Measurements from ENCODE around the gene AGT.
"Not testable (repeated sequence)": the region's sequence is repeated elsewhere in the genome, so short reads cannot be mapped to it uniquely, and the experiment has no call there.

AGT gene

DNA sequence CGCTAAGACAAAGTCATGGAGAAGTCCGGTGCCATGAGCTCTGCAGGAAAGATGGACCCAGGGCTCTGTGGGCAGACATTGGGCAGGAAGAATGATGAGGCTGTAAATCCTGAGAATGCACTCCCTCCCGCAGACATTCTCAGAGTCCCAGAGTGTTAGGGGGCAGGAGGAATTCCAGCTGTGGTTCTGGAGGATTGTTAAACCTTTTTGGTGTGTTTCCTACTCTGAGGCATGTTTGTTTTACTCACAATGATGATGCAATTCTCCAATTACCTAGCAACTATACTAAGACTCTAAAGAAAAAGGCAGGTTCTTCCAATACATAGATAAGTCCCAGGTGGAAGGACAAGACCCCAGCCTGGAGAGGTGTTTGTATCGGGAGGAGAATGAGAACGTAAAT, 30.5 kb upstream of the AGT start:
- DNase-seq (ENCODE audit: low read depth in 2 of 2) = no peak

DNA sequence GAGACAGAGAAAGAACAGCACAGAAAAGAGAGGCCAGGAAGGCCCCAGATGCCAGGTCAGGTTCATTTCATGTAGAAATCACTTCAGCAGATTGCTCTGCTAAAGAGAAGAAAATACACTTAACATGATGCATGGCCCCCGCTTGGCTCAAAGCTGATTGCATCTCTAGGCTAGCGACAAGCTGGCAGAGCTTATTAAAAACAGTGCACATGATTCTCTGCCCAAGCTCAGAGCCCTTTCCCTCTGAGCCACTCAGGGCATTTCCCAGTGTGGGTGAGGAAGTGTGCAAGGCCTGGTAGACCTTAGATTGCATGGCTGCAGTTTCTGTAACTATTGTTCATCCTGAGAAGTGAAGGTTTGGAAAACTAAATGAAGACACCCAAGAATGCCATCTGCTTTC, 30.0 kb upstream of the AGT start:
- DNase-seq (ENCODE audit: low read depth in 2 of 2) = no peak

DNA sequence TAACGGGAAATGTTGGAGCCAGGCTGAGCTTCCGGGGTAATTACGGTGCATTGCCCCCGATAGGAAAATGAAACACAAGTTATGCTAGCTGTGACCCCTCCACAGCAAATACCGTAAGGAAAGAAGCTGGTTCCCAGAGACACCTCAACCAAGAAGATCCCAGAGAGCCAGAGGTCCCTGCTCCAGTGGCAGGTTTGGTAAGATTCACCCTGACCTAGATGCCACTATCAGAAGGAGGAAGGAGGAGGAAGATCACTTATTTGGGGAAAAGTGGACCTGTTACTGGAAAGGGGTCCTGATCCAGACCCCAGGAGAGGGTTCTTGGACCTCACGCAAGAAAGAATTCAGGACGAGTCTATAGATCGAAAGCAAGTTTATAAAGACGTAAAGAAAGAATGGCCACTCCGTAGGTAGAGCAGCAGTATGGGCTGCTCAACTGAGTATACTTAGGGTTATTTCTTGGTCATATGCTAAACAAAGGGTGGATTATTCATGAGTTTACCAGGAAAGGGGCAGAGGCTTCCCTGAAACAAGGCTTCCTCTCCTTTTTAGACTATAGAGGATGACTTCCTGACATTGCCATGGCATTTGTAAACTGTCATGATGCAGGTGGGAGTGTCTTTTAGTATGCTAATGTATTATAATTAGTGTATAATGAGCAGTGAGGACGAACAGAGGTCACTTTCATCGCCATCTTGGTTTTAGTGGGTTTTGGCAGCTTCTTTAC, 25.8 kb upstream of the AGT start:
- no peak for DNase-seq (ENCODE audit: low read depth in 2 of 2)

DNA sequence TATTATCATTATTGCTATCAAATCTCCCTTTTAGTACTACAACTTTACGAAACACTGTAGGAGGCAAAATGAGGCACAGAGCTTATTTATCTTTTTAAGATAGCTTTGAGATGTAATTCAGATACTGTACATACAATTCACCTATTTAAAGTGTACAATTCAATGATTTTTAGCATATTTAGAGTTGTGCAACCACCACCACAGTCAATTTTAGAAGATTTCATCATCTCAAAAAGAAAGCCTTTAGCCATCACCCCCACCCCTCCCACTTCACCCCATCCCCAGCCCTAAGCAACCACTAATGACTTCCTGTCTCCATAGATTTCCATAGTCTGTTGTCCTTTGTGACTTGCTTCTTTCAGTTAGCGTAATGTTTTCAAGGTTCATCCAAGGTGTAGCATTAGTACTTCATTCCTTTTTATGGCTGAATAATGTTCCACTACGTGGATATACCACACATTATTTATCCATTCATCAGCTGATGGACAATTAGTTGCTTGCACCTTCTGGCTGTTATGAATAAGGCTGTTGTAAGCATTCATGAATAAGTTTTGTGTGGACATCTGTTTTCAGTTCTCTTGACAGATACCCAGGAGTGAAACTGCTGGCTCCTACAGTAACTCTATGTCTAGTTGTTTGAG, 23.8 kb upstream of the AGT start:
- DNase-seq (ENCODE audit: low read depth in 2 of 2) = no peak

DNA sequence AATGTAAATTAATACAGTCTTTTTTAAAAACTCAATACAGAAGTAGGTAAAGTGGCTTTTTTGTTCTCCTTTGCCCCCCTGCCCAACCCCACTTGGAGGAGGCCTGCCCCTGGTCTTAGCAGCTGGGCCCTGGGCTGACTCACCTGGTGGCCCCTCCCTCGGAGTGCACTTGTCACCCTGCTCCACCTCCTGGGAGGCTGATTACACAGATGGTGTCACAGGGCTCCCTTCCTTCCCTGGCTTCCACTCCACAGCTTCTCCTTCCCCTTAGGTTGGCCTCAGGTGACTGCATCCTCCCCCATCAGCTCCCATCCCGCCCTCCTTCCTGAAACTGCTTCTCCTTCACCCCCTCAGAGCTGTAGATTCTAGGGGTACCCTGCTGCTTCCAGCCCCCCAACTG, 21.5 kb upstream of the AGT start:
- no peak for DNase-seq (ENCODE audit: low read depth in 2 of 2)

- DNase-seq (ENCODE audit: low read depth in 2 of 2) = no peak
Measured at GRCh38 chr1:230730977-230731376, 17.1 kb upstream of the AGT start.

DNA sequence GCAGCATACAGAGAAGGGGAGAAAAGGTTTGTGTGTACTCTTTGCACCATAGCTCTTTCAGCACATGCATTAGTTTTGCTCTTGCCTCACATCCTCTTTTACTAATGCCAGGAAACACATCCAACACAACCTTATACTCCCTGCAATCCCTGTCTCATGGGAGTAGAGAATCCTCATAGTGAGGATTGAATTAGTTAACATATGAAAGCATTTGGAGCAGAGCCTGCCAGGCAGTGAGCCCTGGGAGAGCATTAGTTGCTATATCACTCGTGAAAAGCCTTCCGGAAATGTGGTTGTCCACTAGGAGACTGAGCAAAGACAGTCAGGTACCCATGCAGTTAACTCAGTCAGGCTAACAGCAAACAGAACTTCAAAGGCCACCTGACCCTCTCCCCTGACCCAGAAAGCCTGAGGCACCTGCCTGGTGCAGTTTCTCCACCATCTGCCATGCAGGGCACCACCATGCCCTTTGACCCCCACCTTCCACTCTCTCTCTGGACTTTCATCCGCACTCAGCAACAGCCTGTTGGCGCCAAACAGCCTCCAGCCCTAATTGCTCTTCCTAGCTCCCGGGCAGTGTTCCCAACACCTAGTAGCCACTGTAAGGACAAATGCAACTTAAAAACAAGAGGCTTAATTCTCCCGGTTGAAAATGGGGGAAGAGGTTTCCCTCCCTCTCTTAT, 14.9 kb upstream of the AGT start:
- no peak for DNase-seq (ENCODE audit: low read depth in 2 of 2)

DNA sequence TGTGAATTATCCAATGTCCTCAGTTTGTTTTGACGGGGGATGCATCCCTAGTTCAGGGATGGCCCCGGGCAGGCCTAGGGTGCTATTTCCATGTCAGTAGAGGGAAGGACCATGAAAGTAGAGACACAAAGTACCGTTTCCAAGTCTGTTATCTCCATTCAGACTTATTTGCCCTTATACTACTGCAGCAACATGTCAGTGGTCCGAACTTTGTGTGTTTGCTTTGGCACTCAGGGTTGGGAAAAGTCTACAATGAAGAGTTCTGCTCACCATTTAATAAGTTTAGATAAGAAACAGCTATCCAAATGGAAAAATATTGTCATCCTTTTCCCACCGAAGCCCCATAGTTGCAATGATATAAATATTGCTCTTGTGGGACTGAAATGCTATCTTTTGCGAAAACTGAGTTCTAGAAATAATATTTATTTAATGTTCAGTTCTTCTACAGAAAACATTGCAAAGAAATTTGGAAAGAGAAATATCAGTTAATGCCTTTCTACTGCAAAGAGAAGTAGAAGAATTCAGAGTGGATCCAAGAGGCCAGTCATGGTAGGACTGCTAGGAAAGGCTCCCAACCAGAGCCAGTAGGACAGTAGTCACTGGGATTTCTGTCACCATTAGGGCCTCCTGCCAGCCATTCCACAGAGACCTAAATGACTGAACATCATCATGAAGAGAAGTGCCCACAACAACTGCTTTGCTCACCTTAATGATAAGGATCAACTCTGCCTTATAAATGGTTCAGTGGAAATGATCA, 11.5 kb upstream of the AGT start:
- no peak for DNase-seq (ENCODE audit: low read depth in 2 of 2)

- not testable (repeated sequence) for DNase-seq (ENCODE audit: low read depth in 2 of 2)
Measured at GRCh38 chr1:230721849-230722522, 8.1 kb upstream of the AGT start.

- DNase-seq (ENCODE audit: low read depth in 2 of 2) = no peak
Measured at GRCh38 chr1:230717251-230717650, 3.3 kb upstream of the AGT start.

- DNase-seq (ENCODE audit: low read depth in 2 of 2) = not testable (repeated sequence)
Measured at GRCh38 chr1:230716453-230716852, 2.5 kb upstream of the AGT start.

DNA sequence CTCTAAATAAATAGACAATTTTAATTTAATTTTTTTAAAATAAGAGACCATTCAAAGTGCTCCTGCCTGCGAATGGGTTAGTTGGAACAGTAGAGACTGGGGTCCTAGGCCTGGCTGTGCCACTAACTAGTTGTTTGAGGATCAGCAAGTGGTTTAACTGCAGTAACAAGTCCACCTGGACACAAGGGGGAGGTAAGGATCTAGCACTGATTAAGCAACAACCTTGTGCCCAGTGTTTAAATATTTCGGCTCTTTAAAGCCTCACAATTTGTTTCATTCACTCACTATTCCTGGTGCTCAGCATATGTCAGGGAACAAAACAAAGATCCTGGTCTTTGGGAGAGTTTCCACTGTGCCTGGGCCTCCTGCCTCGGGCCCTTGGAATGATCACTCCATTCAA, 1.6 kb upstream of the AGT start:
- DNase-seq (ENCODE audit: low read depth in 2 of 2) = no peak

DNA sequence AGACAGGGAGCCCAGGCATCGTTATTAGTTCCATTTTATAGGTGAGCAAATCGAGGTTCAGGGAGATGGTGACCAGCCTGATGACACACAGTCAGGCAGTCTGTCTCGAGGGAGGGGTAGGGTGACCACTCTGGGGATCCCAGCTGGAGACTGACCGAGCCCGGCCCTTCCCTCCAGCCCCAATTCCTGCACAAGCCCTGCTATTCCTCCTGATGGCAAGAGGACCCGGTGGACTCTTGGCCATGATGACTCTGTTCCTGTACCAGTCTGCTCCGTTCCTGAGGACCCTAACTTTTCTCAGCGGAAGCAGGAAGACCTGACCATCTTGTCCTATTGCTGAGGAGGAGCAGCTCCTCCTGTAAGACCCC, 391 bp downstream of the AGT start:
- DNase-seq (ENCODE audit: low read depth in 2 of 2) = no peak

- no peak for DNase-seq (ENCODE audit: low read depth in 2 of 2)
Measured at GRCh38 chr1:230713138-230713537, 784 bp downstream of the AGT start.

DNA sequence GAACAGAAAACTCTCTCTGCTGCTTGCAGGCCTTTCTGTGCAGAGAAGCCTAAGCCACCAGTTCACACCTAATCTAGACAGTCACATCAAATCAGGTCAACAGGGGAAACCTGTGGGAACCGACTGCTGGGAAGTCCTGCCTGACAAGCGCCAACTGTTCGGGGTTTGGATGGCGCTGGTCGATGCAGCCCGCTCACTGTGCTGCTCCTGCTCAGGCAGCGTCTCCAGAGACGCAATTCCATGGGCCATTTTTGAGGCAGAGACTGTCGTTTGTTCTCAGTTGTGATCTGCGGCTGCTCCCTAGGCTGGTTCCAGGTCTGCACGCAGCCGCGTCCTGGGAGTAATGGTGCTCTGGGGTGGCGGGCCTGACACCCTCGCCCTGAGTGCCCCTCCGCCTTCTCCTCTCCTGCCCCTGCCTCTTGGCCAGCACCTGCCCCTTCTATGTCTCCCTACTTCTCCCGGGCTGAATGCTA, 1.4 kb downstream of the AGT start:
- no peak for DNase-seq (ENCODE audit: low read depth in 2 of 2)

GRCh38 chr1:230711245-230711644, 2.7 kb downstream of the AGT start:
- DNase-seq (ENCODE audit: low read depth in 2 of 2) = no peak

DNA sequence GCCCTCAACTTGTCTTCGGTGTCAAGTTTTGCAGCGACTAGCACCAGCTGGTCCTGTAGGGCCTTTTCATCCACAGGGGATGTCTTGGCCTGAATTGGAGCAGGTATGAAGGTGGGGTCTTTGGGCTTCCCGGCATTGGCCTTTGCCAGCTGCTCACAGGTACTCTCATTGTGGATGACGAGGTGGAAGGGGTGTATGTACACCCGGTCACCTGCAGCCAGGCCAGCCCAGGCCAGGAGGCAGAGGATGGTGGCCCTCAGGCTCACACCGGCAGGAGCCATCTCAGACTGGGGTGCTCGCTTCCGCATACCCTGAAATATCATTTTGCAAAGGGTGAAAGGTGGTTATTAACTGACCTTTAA, 3.4 kb downstream of the AGT start:
- no peak for DNase-seq (ENCODE audit: low read depth in 2 of 2)

DNA sequence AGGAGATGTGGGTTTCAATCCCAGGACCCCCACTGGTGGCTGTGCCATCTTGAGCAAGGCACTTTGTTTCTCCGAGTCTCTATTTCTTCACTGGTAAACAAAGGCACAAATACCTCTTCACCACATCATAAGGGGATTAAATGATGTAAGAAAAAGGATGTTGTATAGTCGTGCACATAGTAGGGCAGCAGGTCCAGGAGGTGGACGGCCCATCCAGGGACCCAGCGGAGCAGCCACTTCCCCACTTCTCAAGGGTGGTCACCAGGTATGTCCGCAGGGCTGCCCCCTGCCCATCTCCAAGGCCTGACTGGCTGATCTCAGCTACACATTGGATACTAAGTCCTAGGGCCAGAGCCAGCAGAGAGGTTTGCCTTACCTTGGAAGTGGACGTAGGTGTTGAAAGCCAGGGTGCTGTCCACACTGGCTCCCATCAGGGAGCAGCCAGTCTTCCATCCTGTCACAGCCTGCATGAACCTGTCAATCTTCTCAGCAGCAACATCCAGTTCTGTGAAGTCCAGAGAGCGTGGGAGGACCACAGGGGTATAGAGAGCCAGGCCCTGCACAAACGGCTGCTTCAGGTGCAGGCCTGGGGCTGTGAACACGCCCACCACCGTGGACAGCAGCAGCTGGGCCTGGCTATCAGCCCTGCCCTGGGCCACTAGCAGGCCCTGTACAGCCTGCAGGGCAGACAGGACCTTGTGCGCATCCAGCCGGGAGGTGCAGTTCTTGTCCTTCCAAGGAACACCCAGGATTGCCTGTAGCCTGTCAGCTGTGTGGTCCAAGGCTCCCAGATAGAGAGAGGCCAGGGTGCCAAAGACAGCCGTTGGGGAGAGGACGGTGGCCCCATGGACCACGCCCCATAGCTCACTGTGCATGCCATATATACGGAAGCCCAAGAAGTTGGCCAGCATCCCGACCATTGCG, 4.0 kb downstream of the AGT start:
- DNase-seq (ENCODE audit: low read depth in 2 of 2) = no peak

- DNase-seq (ENCODE audit: low read depth in 2 of 2) = no peak
Measured at GRCh38 chr1:230708631-230709580, 5.0 kb downstream of the AGT start.
